GM23338 (cell line): Measurements from ENCODE around the gene GPRIN2. TPM values are rescaled to one million over a fixed set of nuclear protein-coding genes. Genes with fewer than 3 reads are reported as not detected.

Experiments
- ATAC-seq: fragments of 200-7000 bp; cut with Tn5 transposase; 3 replicates; pipeline ENCODE4 v1.9.1; 2020
- DNase-seq: peaks from one replicate; pipeline ENCODE4 v3.0.0-alpha.2; 2015; ENCODE audit warnings: low spot score
- H2AFZ ChIP-seq: fragments of 200-600 bp; sonication (generic); 2 replicates; pipeline ENCODE4 v1.8.0; 2016; ENCODE audit warnings: antibody characterized with exemption, mild to moderate bottlenecking, moderate library complexity
- H3F3A ChIP-seq: fragments of 200-600 bp; sonication (generic); replicated peaks from 2 replicates; pipeline ENCODE4 v1.8.0; 2017; ENCODE audit warnings: antibody characterized with exemption, mixed run types, low read depth
- H3K27ac ChIP-seq: fragments of 200-600 bp; sonication (generic); 2 replicates; pipeline ENCODE4 v1.6.1; 2016; ENCODE audit warnings: low read depth
- H3K27me3 ChIP-seq: fragments of 200-600 bp; sonication (generic); 2 replicates; pipeline ENCODE4 v1.8.0; 2016; ENCODE audit warnings: mild to moderate bottlenecking, mixed run types, moderate library complexity; ENCODE audit not compliant: insufficient read depth
- H3K36me3 ChIP-seq: fragments of 200-600 bp; sonication (generic); 2 replicates; pipeline ENCODE4 v1.8.0; 2016; ENCODE audit warnings: mild to moderate bottlenecking; ENCODE audit not compliant: insufficient read depth
- H3K4me1 ChIP-seq: fragments of 200-600 bp; sonication (generic); 2 replicates; pipeline ENCODE4 v1.8.0; 2016; ENCODE audit warnings: mild to moderate bottlenecking, moderate library complexity; ENCODE audit not compliant: insufficient read depth
- H3K4me2 ChIP-seq: fragments of 200-600 bp; sonication (generic); 2 replicates; pipeline ENCODE4 v1.7.1; 2017; ENCODE audit warnings: mixed run types
- H3K4me3 ChIP-seq: fragments of 200-600 bp; sonication (generic); 2 replicates; pipeline ENCODE4 v1.6.1; 2016; ENCODE audit warnings: mixed run types
- H3K79me2 ChIP-seq: fragments of 200-600 bp; sonication (generic); replicated peaks from 2 replicates; pipeline ENCODE4 v1.8.0; 2017; ENCODE audit warnings: mild to moderate bottlenecking; ENCODE audit not compliant: insufficient read depth
- H3K9me2 ChIP-seq: fragments of 200-600 bp; sonication (generic); 2 replicates; pipeline ENCODE4 v1.8.0; 2017; ENCODE audit not compliant: insufficient read depth
- H4K20me1 ChIP-seq: fragments of 200-600 bp; sonication (generic); replicated peaks from 2 replicates; pipeline ENCODE4 v1.8.0; 2017; ENCODE audit warnings: mild to moderate bottlenecking; ENCODE audit not compliant: insufficient read depth
- H3K27ac Mint-ChIP-seq: 2 replicates; pipeline ENCODE4 v1.8.0; 2020; ENCODE audit warnings: inconsistent platforms, mild to moderate bottlenecking, moderate library complexity, mixed read lengths
- H3K27me3 Mint-ChIP-seq: 3 replicates; pipeline ENCODE4 v1.8.0; 2022; ENCODE audit warnings: low read depth, mild to moderate bottlenecking, moderate library complexity, mixed read lengths, inconsistent platforms; ENCODE audit not compliant: insufficient read depth, poor library complexity
- H3K36me3 Mint-ChIP-seq: 3 replicates; pipeline ENCODE4 v1.8.0; 2021; ENCODE audit warnings: low read depth, mild to moderate bottlenecking, inconsistent platforms, moderate library complexity, mixed read lengths
- H3K4me1 Mint-ChIP-seq: 3 replicates; pipeline ENCODE4 v1.8.0; 2020; ENCODE audit warnings: mild to moderate bottlenecking, inconsistent platforms, mixed read lengths
- H3K4me3 Mint-ChIP-seq: 3 replicates; pipeline ENCODE4 v1.8.0; 2021; ENCODE audit warnings: moderate library complexity, mild to moderate bottlenecking, inconsistent platforms, mixed read lengths
- H3K9me3 Mint-ChIP-seq: 3 replicates; pipeline ENCODE4 v1.8.0; 2020; ENCODE audit warnings: moderate library complexity, mild to moderate bottlenecking, inconsistent platforms, mixed read lengths
- CREB1 ChIP-seq: fragments of 250-450 bp; sonication (Bioruptor Pico); IDR thresholded peaks from 2 replicates; pipeline ENCODE4 v1.5.0; 2020; ENCODE audit warnings: low read depth, mild to moderate bottlenecking, moderate library complexity
- JUNB ChIP-seq: IDR thresholded peaks from one replicate; pipeline ENCODE4 v1.6.1; 2016; ENCODE audit warnings: antibody characterized with exemption; ENCODE audit not compliant: unreplicated experiment
- POLR2AphosphoS5 ChIP-seq: IDR thresholded peaks from 2 replicates; pipeline ENCODE4 v1.6.1; 2016; ENCODE audit warnings: antibody characterized with exemption, low read depth
- REST ChIP-seq: IDR thresholded peaks from one replicate; pipeline ENCODE4 v1.6.1; 2018; ENCODE audit warnings: antibody characterized with exemption; ENCODE audit not compliant: unreplicated experiment
- STAT1 ChIP-seq: IDR thresholded peaks from one replicate; pipeline ENCODE4 v1.6.1; 2016; ENCODE audit warnings: antibody characterized with exemption; ENCODE audit not compliant: unreplicated experiment
- ZNF462 ChIP-seq: fragments of 250-450 bp; sonication (Bioruptor Pico); IDR thresholded peaks from 2 replicates; pipeline ENCODE4 v1.5.0; 2020; ENCODE audit warnings: mild to moderate bottlenecking, moderate library complexity
- polyA plus RNA-seq: library from polyadenylated mRNA; unstranded; fragments of >200 nt; fragmentation: Nextera tagmentation; extraction: Ambion mirVana; gene quantifications from 2 replicates; pipeline ENCODE4 v1.2.1, GENCODE V29; 2016
- total RNA-seq: library from RNA; depleted of rRNA; stranded (reverse); fragments of >200 nt; shearing (Covaris generic); gene quantifications from 2 replicates; pipeline ENCODE4 v1.2.3, GENCODE V29; 2014

GPRIN2 gene
- total and polyA plus RNA-seq, 2 experiments from 2014 or later: 2.9 to 28.5 TPM

- H3K27me3 Mint-ChIP-seq: peaks cover 22% of the 10 kb centered on the region
- no peak overlapping the region for H3K27ac ChIP-seq
- peak overlapping the region; percentile 95 for H2AFZ ChIP-seq
- H3K4me3 Mint-ChIP-seq: peak overlapping the region; percentile 62
- H3K4me3 ChIP-seq: peak overlapping the region; percentile 64
- ATAC-seq (no peak), DNase-seq (no peak)
- H3F3A ChIP-seq: 0 out of 2 replicates have a peak, but pooled peaks cover 5% of the 10 kb centered on the region
- no peaks in the 10 kb centered on the region; the same call in 1 of the 2 replicates for H3K27me3 ChIP-seq
- TF ChIP-seq REST: no peak
- H4K20me1 ChIP-seq: peaks cover 3% of the 10 kb centered on the region; the same call in 1 of the 2 replicates
- H3K4me2 ChIP-seq: peak overlapping the region; percentile 80
- peaks cover 28% of the 10 kb centered on the region for H3K4me1 Mint-ChIP-seq
- no peaks in the 10 kb centered on the region for H3K9me3 Mint-ChIP-seq
- H3K36me3 Mint-ChIP-seq: no peaks in the 10 kb centered on the region; the same call in 2 of the 3 replicates
- no peaks in the 10 kb centered on the region for H3K36me3 ChIP-seq
- peaks cover 29% of the 10 kb centered on the region for H3K4me1 ChIP-seq
- H3K9me2 ChIP-seq: peaks cover 9% of the 10 kb centered on the region; the same call in 1 of the 2 replicates
- H3K79me2 ChIP-seq: no peaks in the 10 kb centered on the region
- no peak overlapping the region for H3K27ac Mint-ChIP-seq
Observed at GRCh38 chr10:46540412-46541016, 15.9 kb downstream of the GPRIN2 start.

- no peak overlapping the region for H3K27ac Mint-ChIP-seq
- H3K4me3 Mint-ChIP-seq: peak overlapping the region; percentile 62
- H3K36me3 Mint-ChIP-seq: no peaks in the 10 kb centered on the region; the same call in 2 of the 3 replicates
- H3F3A ChIP-seq: 0 out of 2 replicates have a peak, but pooled peaks cover 2% of the 10 kb centered on the region
- peaks cover 28% of the 10 kb centered on the region for H3K4me1 Mint-ChIP-seq
- peak overlapping the region; percentile 95; the same call in 1 of the 2 replicates for H2AFZ ChIP-seq
- H3K4me1 ChIP-seq: peaks cover 24% of the 10 kb centered on the region
- DNase-seq (no peak), ATAC-seq (no peak)
- H3K4me2 ChIP-seq: no peak overlapping the region
- H3K27me3 ChIP-seq: no peaks in the 10 kb centered on the region; the same call in 1 of the 2 replicates
- H3K36me3 ChIP-seq: no peaks in the 10 kb centered on the region
- no peak overlapping the region for H3K4me3 ChIP-seq
- no peaks in the 10 kb centered on the region for H3K9me3 Mint-ChIP-seq
- peaks cover 22% of the 10 kb centered on the region for H3K27me3 Mint-ChIP-seq
- peaks cover 9% of the 10 kb centered on the region; the same call in 1 of the 2 replicates for H3K9me2 ChIP-seq
- no peaks in the 10 kb centered on the region for H3K79me2 ChIP-seq
- no peak overlapping the region for H3K27ac ChIP-seq
- H4K20me1 ChIP-seq: peaks cover 3% of the 10 kb centered on the region; the same call in 1 of the 2 replicates
- no peak for TF ChIP-seq POLR2AphosphoS5
- no peak for TF ChIP-seq CREB1
- TF ChIP-seq STAT1: no peak
- TF ChIP-seq ZNF462 (CRISPR knock-in tag): no peak
- TF ChIP-seq JUNB: no peak
Observed at GRCh38 chr10:46539596-46540411, 16.7 kb downstream of the GPRIN2 start.
